ENCODE measurements around the gene CTSH.
"Not testable (repeated sequence)": the region's sequence is repeated elsewhere in the genome, so short reads cannot be mapped to it uniquely, and the experiment has no call there.

CTSH gene

GRCh38 chr15:78921940-78922339, 22.9 kb downstream of the CTSH start:
- DNase-seq = no peak

- DNase-seq = no peak
Observed at GRCh38 chr15:78921517-78921916, 23.3 kb downstream of the CTSH start.

GRCh38 chr15:78917888-78918287, 27.0 kb downstream of the CTSH start:
- no peak for DNase-seq

GRCh38 chr15:78916088-78916487, 28.8 kb downstream of the CTSH start:
- DNase-seq = no peak

- peak; percentile 43 for DNase-seq
Observed at GRCh38 chr15:78915341-78916087, 29.3 kb downstream of the CTSH start.

- DNase-seq = peak; percentile 32
Observed at GRCh38 chr15:78914027-78914764, 30.6 kb downstream of the CTSH start.

GRCh38 chr15:78913012-78913411, 31.8 kb downstream of the CTSH start:
- no peak for DNase-seq

GRCh38 chr15:78912316-78912715, 32.5 kb downstream of the CTSH start:
- DNase-seq = no peak

GRCh38 chr15:78910271-78910670, 34.6 kb downstream of the CTSH start:
- DNase-seq = no peak

GRCh38 chr15:78909791-78910228, 35.0 kb downstream of the CTSH start:
- peak; percentile 34 for DNase-seq

GRCh38 chr15:78909160-78909695, 35.6 kb downstream of the CTSH start:
- DNase-seq = no peak

GRCh38 chr15:78907577-78907976, 37.3 kb downstream of the CTSH start:
- DNase-seq = no peak

- peak; percentile 88 for DNase-seq
Observed at GRCh38 chr15:78906316-78906620, 38.6 kb downstream of the CTSH start.

GRCh38 chr15:78904599-78905358, 40.1 kb downstream of the CTSH start:
- DNase-seq = no peak

GRCh38 chr15:78902281-78903032, 42.4 kb downstream of the CTSH start:
- not testable (repeated sequence) for DNase-seq

- not testable (repeated sequence) for DNase-seq
Observed at GRCh38 chr15:78900819-78901533, 43.9 kb downstream of the CTSH start.

- DNase-seq = no peak
Observed at GRCh38 chr15:78898540-78898939, 46.3 kb downstream of the CTSH start.

- no peak for DNase-seq
Observed at GRCh38 chr15:78895471-78895870, 49.4 kb downstream of the CTSH start.

- no peak for DNase-seq
Observed at GRCh38 chr15:78893538-78893937, 51.3 kb downstream of the CTSH start.

GRCh38 chr15:78889000-78889399, 55.8 kb downstream of the CTSH start:
- no peak for DNase-seq

GRCh38 chr15:78881681-78882080, 63.2 kb downstream of the CTSH start:
- no peak for DNase-seq

GRCh38 chr15:78880813-78881212, 64.0 kb downstream of the CTSH start:
- peak; percentile 52 for DNase-seq

Data from fibroblast of upper back skin (primary cell).